CD4-positive, alpha-beta T cell (primary cell): ENCODE results near the gene KPTN. TPM values are rescaled to one million over a fixed set of nuclear protein-coding genes. Genes with fewer than 3 reads are reported as not detected.
"Not testable (repeated sequence)": the region's sequence is repeated elsewhere in the genome, so short reads cannot be mapped to it uniquely, and the experiment has no call there.

Source experiments
- ATAC-seq: fragments of 200-7000 bp; cut with Tn5 transposase; one replicate; pipeline ENCODE4 v1.10.0; 2022; ENCODE audit warnings: mild to moderate bottlenecking; ENCODE audit not compliant: poor library complexity
- CTCF ChIA-PET: fragments of 350-600 bp; sonication (Branson Sonifier 250); formaldehyde crosslinking; loops from one replicate; lab custom pipeline; 2021; ENCODE audit warnings: antibody characterized with exemption, inconsistent platforms; lab: Charles Lee
- POLR2A ChIA-PET: fragments of 350-600 bp; sonication (Branson Sonifier 250); formaldehyde crosslinking; loops from one replicate; lab custom pipeline; 2021; ENCODE audit warnings: antibody characterized with exemption, inconsistent platforms; lab: Charles Lee
- DNase-seq, 14 experiments: peaks; one replicate each; pipeline ENCODE4 v3.0.0-alpha.2; 2013 to 2020; ENCODE audit warnings: mixed read lengths in 2 of 14
- H3K27ac ChIP-seq, 2 donors: one replicate each; pipeline versions ENCODE4 v1.5.1 to v1.7.0; 2013; ENCODE audit warnings: low read length in 2 of 2, low read depth in 1 of 2, mild to moderate bottlenecking in 1 of 2
- H3K27me3 ChIP-seq, 2 experiments: 1 replicate in 1 of 2; 2 replicates in 1 of 2; pipeline versions ENCODE4 v1.6.1 to v1.7.0; 2013; ENCODE audit warnings: low read length in 2 of 2, control low read depth in 1 of 2, mild to moderate bottlenecking in 1 of 2, moderate library complexity in 1 of 2; ENCODE audit not compliant: insufficient read depth in 2 of 2, control insufficient read depth in 1 of 2
- H3K36me3 ChIP-seq: one replicate; pipeline ENCODE4 v1.6.1; 2013; ENCODE audit warnings: low read length, control low read depth; ENCODE audit not compliant: insufficient read depth
- H3K4me1 ChIP-seq: one replicate; pipeline ENCODE4 v1.6.1; 2013; ENCODE audit warnings: low read length, control low read depth; ENCODE audit not compliant: insufficient read depth
- H3K4me3 ChIP-seq: one replicate; pipeline ENCODE4 v1.5.1; 2013; ENCODE audit warnings: mild to moderate bottlenecking, low read length, moderate library complexity
- H3K9me3 ChIP-seq, 2 experiments: 1 replicate in 1 of 2; 2 replicates in 1 of 2; pipeline versions ENCODE4 v1.6.1 to v1.7.0; 2013; ENCODE audit warnings: low read length in 2 of 2, mild to moderate bottlenecking in 2 of 2, control low read depth in 1 of 2, moderate library complexity in 1 of 2; ENCODE audit not compliant: control insufficient read depth in 1 of 2, insufficient read depth in 1 of 2
- H3K27ac Mint-ChIP-seq: one replicate; pipeline ENCODE4 v1.8.0; 2020; ENCODE audit warnings: mixed read lengths
- H3K27me3 Mint-ChIP-seq: one replicate; pipeline ENCODE4 v1.8.0; 2021; ENCODE audit warnings: mixed read lengths
- H3K36me3 Mint-ChIP-seq: one replicate; pipeline ENCODE4 v1.8.0; 2021; ENCODE audit warnings: low read depth, mixed read lengths
- H3K4me1 Mint-ChIP-seq: one replicate; pipeline ENCODE4 v1.8.0; 2021; ENCODE audit warnings: low read depth, mixed read lengths
- H3K4me3 Mint-ChIP-seq: one replicate; pipeline ENCODE4 v1.8.0; 2020; ENCODE audit warnings: mild to moderate bottlenecking, mixed read lengths
- H3K9me3 Mint-ChIP-seq: one replicate; pipeline ENCODE4 v1.8.0; 2020; ENCODE audit warnings: mixed read lengths
- intact Hi-C, 2 experiments: fragments of 100-400 bp; cut with DNase I in 1 of 2; cut with micrococcal nuclease in 1 of 2; formaldehyde crosslinking; loops; one replicate each; pipeline versions ENCODE4 v1.15.1 to v1.9.0; 2023 to 2025; cut with DNase I, micrococcal nuclease
- total RNA-seq, 174 experiments: library from RNA in 2 of 174; stranded (reverse) in 2 of 174; gene quantifications; one replicate each; pipeline ENCODE4 v1.2.3 and lab custom pipeline; 2021 to 2026
- TF ChIP-seq, protein P1 (sequence below): fragments of 200-600 bp; IDR thresholded peaks from one replicate; pipeline ENCODE4 v1.8.0; 2022; ENCODE audit warnings: antibody characterized with exemption, mild to moderate bottlenecking

KPTN gene
- total RNA-seq, 2 experiments from 2014 or later, result 3.6 to 4.5 TPM

DNA sequence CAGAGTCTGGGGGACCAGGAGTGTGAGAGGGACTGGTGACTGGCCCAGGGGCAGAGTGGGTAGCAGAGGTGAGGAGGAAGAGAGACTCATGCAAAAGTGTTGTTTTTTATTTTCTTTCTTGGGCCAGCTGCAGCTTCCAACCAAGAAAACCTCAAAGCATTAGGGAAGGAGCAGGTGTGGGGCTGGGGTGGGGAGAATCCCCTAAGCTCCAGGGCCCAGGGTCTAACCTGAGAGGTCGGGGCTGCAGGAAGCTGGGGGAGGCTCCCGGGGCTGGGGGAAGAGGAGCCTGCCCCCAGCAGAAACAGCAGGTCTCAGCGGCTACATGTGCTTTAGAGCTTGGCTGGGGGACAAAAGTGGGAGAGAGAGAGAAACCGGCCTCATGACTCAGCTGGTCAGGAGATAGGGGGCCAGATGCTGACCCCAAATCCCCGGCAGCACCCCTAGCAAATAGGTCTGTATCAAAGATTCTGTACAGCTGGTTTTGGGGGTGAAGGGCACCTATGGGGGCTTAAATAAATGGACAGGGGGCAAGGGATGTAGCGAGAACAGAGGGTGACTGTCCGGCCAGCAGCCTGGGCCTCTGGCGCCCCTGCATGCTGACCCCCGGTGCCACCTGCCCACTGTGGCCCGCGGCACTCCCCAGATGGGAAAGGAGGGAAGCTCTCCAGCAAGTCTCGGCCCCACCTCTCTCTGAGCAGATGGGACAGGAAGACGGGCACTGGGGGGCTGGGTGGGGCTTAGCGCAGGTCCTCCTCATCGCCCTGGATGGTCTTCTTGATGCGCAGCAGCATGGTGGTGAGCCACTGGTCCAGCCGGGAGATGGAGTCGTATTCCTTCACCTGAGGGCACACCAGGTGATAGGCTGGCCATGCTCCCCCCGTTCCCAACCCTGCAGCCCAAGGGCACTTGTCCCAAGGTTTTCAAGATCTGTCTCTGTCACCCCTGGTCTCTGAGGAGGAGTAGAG lies 3.8 kb upstream of the KPTN start:
- ChIA-PET POLR2A (interaction anchor here (0.6 to 0.9 kb wide), 2 partner anchors 20 to 137 kb away, joined by 3 read pairs; no protein-coding TSS in a partner anchor), CTCF (interaction anchor here (0.5 to 1.6 kb wide), 2 partner anchors 14 to 51 kb away, joined by 3 to 4 read pairs; no protein-coding TSS in a partner anchor)
- Histone ChIP-seq H3K27ac (no peak overlapping the region), H3K27me3 (no peaks in the 10 kb centered on the region), H3K4me1 (peaks cover 33% of the 10 kb centered on the region), H3K9me3 (no peaks in the 10 kb centered on the region), H3K36me3 (peaks cover 39% of the 10 kb centered on the region), H3K4me3 (no peak overlapping the region)
- Mint-ChIP-seq H3K27ac (peak overlapping the region; percentile 96), H3K36me3 (peaks cover 53% of the 10 kb centered on the region), H3K9me3 (no peaks in the 10 kb centered on the region), H3K4me1 (peaks cover 37% of the 10 kb centered on the region), H3K27me3 (no peaks in the 10 kb centered on the region), H3K4me3 (no peak overlapping the region)
- no peak for DNase-seq
- no peak for ATAC-seq
- TF ChIP-seq, protein P1, sequence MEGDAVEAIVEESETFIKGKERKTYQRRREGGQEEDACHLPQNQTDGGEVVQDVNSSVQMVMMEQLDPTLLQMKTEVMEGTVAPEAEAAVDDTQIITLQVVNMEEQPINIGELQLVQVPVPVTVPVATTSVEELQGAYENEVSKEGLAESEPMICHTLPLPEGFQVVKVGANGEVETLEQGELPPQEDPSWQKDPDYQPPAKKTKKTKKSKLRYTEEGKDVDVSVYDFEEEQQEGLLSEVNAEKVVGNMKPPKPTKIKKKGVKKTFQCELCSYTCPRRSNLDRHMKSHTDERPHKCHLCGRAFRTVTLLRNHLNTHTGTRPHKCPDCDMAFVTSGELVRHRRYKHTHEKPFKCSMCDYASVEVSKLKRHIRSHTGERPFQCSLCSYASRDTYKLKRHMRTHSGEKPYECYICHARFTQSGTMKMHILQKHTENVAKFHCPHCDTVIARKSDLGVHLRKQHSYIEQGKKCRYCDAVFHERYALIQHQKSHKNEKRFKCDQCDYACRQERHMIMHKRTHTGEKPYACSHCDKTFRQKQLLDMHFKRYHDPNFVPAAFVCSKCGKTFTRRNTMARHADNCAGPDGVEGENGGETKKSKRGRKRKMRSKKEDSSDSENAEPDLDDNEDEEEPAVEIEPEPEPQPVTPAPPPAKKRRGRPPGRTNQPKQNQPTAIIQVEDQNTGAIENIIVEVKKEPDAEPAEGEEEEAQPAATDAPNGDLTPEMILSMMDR, result no peak
- intact Hi-C loops, result no loop called here

DNA sequence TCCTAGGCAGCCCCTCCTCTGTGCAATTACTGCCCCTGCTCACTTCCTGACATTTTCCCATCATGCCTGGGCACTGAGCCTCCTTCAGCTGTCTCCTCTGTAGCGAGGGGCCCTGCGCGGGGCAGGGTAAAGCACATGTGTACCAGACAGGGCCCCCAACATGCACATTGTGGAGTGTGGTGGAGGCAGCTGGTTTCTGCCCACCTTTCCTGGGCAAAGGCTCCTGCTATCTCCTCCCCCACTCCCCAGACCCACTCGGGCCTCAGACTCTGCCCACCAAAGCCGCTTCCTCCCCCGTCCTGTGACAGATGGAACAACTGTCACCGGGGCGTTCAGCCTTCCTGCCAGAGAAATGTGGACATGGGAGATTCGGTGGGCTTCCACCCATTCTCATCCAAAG lies 2.9 kb upstream of the KPTN start:
- intact Hi-C loops, result no loop called here
- TF ChIP-seq, protein P1, result no peak
- peaks cover 30% of the 10 kb centered on the region for H3K36me3 ChIP-seq
- H3K4me3 ChIP-seq, result no peak overlapping the region
- no peaks in the 10 kb centered on the region for H3K27me3 ChIP-seq
- H3K4me1 ChIP-seq, result peaks cover 33% of the 10 kb centered on the region
- CTCF ChIA-PET, result interaction anchor here (1.6 to 3.8 kb wide), 2 partner anchors 29 to 50 kb away, joined by 4 to 25 read pairs; partner anchors contain the start of gene NAPA
- Mint-ChIP-seq H3K9me3 (no peaks in the 10 kb centered on the region), H3K36me3 (peaks cover 44% of the 10 kb centered on the region), H3K27me3 (no peaks in the 10 kb centered on the region), H3K4me3 (peak overlapping the region; percentile 34), H3K27ac (peak overlapping the region; percentile 96), H3K4me1 (peaks cover 37% of the 10 kb centered on the region)
- POLR2A ChIA-PET, result no interaction called here
- no peak overlapping the region for H3K27ac ChIP-seq
- DNase-seq (peak in 1 of 14 experiments; percentile 9), ATAC-seq (no peak)
- no peaks in the 10 kb centered on the region for H3K9me3 ChIP-seq

DNA sequence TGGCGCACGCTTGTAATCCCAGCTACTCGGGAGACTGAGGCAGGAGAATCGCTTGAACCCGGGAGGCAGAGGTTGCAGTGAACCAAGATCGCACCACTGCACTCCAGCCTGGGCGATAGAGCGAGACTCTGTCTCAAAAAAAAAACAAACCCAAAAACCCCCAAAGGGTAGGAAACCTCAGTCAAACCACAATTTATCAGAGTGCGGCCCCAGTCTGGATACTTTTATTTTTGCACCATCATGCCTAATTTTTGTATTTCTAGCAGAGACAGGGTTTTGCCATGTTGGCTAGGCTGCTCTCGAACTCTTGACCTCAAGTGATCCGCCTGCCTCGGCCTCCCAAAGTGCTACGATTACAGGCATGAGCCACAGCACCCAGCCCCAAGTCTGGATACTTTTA lies 2.2 kb upstream of the KPTN start:
- POLR2A ChIA-PET, intact Hi-C loops, H3K4me3 ChIP-seq, DNase-seq, H3K27me3 Mint-ChIP-seq, H3K27me3 ChIP-seq, H3K27ac ChIP-seq, H3K9me3 ChIP-seq, ATAC-seq, H3K9me3 Mint-ChIP-seq: not testable (repeated sequence)
- peaks cover 24% of the 10 kb centered on the region for H3K36me3 ChIP-seq
- Mint-ChIP-seq H3K27ac (peak overlapping the region; percentile 96), H3K36me3 (peaks cover 38% of the 10 kb centered on the region), H3K4me1 (peaks cover 37% of the 10 kb centered on the region), H3K4me3 (peak overlapping the region; percentile 34)
- CTCF ChIA-PET, result interaction anchor here (3.0 to 3.8 kb wide), 2 partner anchors 29 to 50 kb away, joined by 21 to 25 read pairs; partner anchors contain the start of gene NAPA
- peaks cover 33% of the 10 kb centered on the region for H3K4me1 ChIP-seq
